GM12891 (cell line): ENCODE data around the gene SLC44A3.

ENCODE experiments used
- PAX5 ChIP-seq: IDR thresholded peaks from 2 replicates; pipeline ENCODE4 v1.6.1; 2011; ENCODE audit warnings: low read length, moderate library complexity, mild to moderate bottlenecking; ENCODE audit not compliant: insufficient read depth, severe bottlenecking
- POLR2A ChIP-seq: IDR thresholded peaks from 2 replicates; pipeline ENCODE4 v1.6.1; 2011; ENCODE audit warnings: low read depth, low read length, control low read depth
- POLR2AphosphoS5 ChIP-seq: IDR thresholded peaks from 2 replicates; pipeline ENCODE4 v1.6.1; 2011; ENCODE audit warnings: low read depth, low read length, control low read depth
- TAF1 ChIP-seq: IDR thresholded peaks from 2 replicates; pipeline ENCODE4 v1.6.1; 2011; ENCODE audit warnings: low read depth, low read length, control low read depth

GRCh38 chr1:94803517-94804441, 16.4 kb upstream of the SLC44A3 start:
- no peak for TF ChIP-seq POLR2A
- TF ChIP-seq POLR2AphosphoS5, result no peak
- no peak for TF ChIP-seq TAF1
- TF ChIP-seq PAX5, result no peak
